H9 (cell line): ENCODE results near the gene SFMBT1. TPM values are rescaled to one million over a fixed set of nuclear protein-coding genes. Genes with fewer than 3 reads are reported as not detected.
A peak's percentile ranks its signal among the peaks of the same experiment; 100 is the strongest.
"Not testable (repeated sequence)": the region's sequence is repeated elsewhere in the genome, so short reads cannot be mapped to it uniquely, and the experiment has no call there.

Experiments
- DNase-seq: peaks from one replicate; pipeline ENCODE4 v3.0.0-alpha.2; 2017
- H2AFZ ChIP-seq: one replicate; pipeline ENCODE4 v1.6.1; 2013; ENCODE audit warnings: mild to moderate bottlenecking, low read length, control low read depth, moderate library complexity
- H2AK5ac ChIP-seq: 2 replicates; pipeline ENCODE4 v1.6.1; 2013; ENCODE audit warnings: low read length, control low read depth, mixed read lengths; ENCODE audit not compliant: insufficient read length
- H2BK120ac ChIP-seq: one replicate; pipeline ENCODE4 v1.6.1; 2013; ENCODE audit warnings: low read depth, mild to moderate bottlenecking, low read length, control low read depth, inconsistent platforms; ENCODE audit not compliant: poor library complexity, severe bottlenecking
- H2BK12ac ChIP-seq: 2 replicates; pipeline ENCODE4 v1.6.1; 2013; ENCODE audit warnings: low read length, control low read depth, mixed read lengths, low read depth; ENCODE audit not compliant: insufficient read length
- H2BK15ac ChIP-seq: 2 replicates; pipeline ENCODE4 v1.6.1; 2013; ENCODE audit warnings: low read depth, low read length, control low read depth
- H2BK20ac ChIP-seq: one replicate; pipeline ENCODE4 v1.6.1; 2013; ENCODE audit warnings: low read depth, mild to moderate bottlenecking, low read length, control low read depth, inconsistent platforms; ENCODE audit not compliant: poor library complexity, severe bottlenecking
- H2BK5ac ChIP-seq: 2 replicates; pipeline ENCODE4 v1.6.1; 2013; ENCODE audit warnings: low read length, control low read depth, mixed read lengths; ENCODE audit not compliant: insufficient read length
- H3K14ac ChIP-seq: 2 replicates; pipeline ENCODE4 v1.6.1; 2013; ENCODE audit warnings: low read length, control low read depth; ENCODE audit not compliant: insufficient read depth
- H3K18ac ChIP-seq: 2 replicates; pipeline ENCODE4 v1.6.1; 2013; ENCODE audit warnings: low read depth, mild to moderate bottlenecking, mixed read lengths, low read length, control low read depth; ENCODE audit not compliant: insufficient read length
- H3K23ac ChIP-seq: 2 replicates; pipeline ENCODE4 v1.6.1; 2013; ENCODE audit warnings: low read length, control low read depth, mixed read lengths, low read depth; ENCODE audit not compliant: insufficient read length
- H3K23me2 ChIP-seq: 2 replicates; pipeline ENCODE4 v1.6.1; 2013; ENCODE audit warnings: low read depth, mild to moderate bottlenecking, mixed read lengths, low read length, control low read depth; ENCODE audit not compliant: insufficient read length, poor library complexity, severe bottlenecking
- H3K27ac ChIP-seq: 2 replicates; pipeline ENCODE4 v1.5.1; 2013; ENCODE audit warnings: low read length, control low read depth, mixed read lengths, low read depth; ENCODE audit not compliant: insufficient read length
- H3K27me3 ChIP-seq: 2 replicates; pipeline ENCODE4 v1.6.1; 2013; ENCODE audit warnings: low read length, control low read depth, inconsistent platforms; ENCODE audit not compliant: insufficient read depth
- H3K4ac ChIP-seq: 2 replicates; pipeline ENCODE4 v1.6.1; 2013; ENCODE audit warnings: low read depth, mild to moderate bottlenecking, control low read depth, inconsistent platforms, low read length, moderate library complexity
- H3K4me1 ChIP-seq: 2 replicates; pipeline ENCODE4 v1.6.1; 2013; ENCODE audit warnings: low read length, control low read depth, inconsistent platforms; ENCODE audit not compliant: insufficient read depth
- H3K4me2 ChIP-seq: 2 replicates; pipeline ENCODE4 v1.6.1; 2013; ENCODE audit warnings: low read length, control low read depth, mixed read lengths; ENCODE audit not compliant: insufficient read length, insufficient read depth
- H3K56ac ChIP-seq: 2 replicates; pipeline ENCODE4 v1.6.1; 2013; ENCODE audit warnings: low read depth, mild to moderate bottlenecking, mixed read lengths, low read length, control low read depth; ENCODE audit not compliant: insufficient read length
- H3K79me1 ChIP-seq: 2 replicates; pipeline ENCODE4 v1.6.1; 2013; ENCODE audit warnings: low read depth, mild to moderate bottlenecking, moderate library complexity, low read length, control low read depth, inconsistent platforms; ENCODE audit not compliant: insufficient read depth, poor library complexity, severe bottlenecking
- H3K79me2 ChIP-seq: 2 replicates; pipeline ENCODE4 v1.6.1; 2013; ENCODE audit warnings: low read length, control low read depth, inconsistent platforms; ENCODE audit not compliant: insufficient read depth
- H3K9ac ChIP-seq: 2 replicates; pipeline ENCODE4 v1.6.1; 2013; ENCODE audit warnings: low read length, control low read depth, mixed read lengths; ENCODE audit not compliant: insufficient read length; ENCODE audit errors: extremely low read depth
- H3K9me3 ChIP-seq: one replicate; pipeline ENCODE4 v1.6.1; 2013; ENCODE audit warnings: low read depth, low read length, inconsistent platforms; ENCODE audit not compliant: control insufficient read depth
- H3T11ph ChIP-seq: one replicate; pipeline ENCODE4 v1.6.1; 2013; ENCODE audit warnings: mild to moderate bottlenecking, low read length, control low read depth, inconsistent platforms
- H4K20me1 ChIP-seq: one replicate; pipeline ENCODE4 v1.6.1; 2013; ENCODE audit not compliant: control insufficient read depth, insufficient read length, insufficient read depth
- H4K5ac ChIP-seq: 2 replicates; pipeline ENCODE4 v1.6.1; 2013; ENCODE audit warnings: low read depth, mild to moderate bottlenecking, mixed read lengths, low read length, control low read depth; ENCODE audit not compliant: insufficient read length
- H4K8ac ChIP-seq: replicated peaks from 2 replicates; pipeline ENCODE4 v1.6.1; 2013; ENCODE audit warnings: low read length, control low read depth, mixed read lengths, low read depth; ENCODE audit not compliant: insufficient read length
- H4K91ac ChIP-seq: 2 replicates; pipeline ENCODE4 v1.6.1; 2013; ENCODE audit warnings: low read depth, mild to moderate bottlenecking, moderate library complexity, mixed read lengths, low read length, control low read depth; ENCODE audit not compliant: insufficient read length
- H3K27ac Mint-ChIP-seq, 3 experiments: 2 replicates in 2 of 3; 3 replicates in 1 of 3; pipeline ENCODE4 v1.8.0; 2020 to 2021; ENCODE audit warnings: mixed read lengths in 3 of 3, mild to moderate bottlenecking in 1 of 3, moderate library complexity in 1 of 3
- H3K27me3 Mint-ChIP-seq: 2 replicates; pipeline ENCODE4 v1.8.0; 2021; ENCODE audit warnings: low read depth, mild to moderate bottlenecking, moderate library complexity, mixed read lengths
- H3K36me3 Mint-ChIP-seq, 3 experiments: 2 replicates in 2 of 3; 3 replicates in 1 of 3; pipeline ENCODE4 v1.8.0; 2020 to 2021; ENCODE audit warnings: low read depth in 3 of 3, mixed read lengths in 3 of 3; ENCODE audit not compliant: insufficient read depth in 1 of 3
- H3K4me1 Mint-ChIP-seq, 2 experiments: 2 replicates each; pipeline ENCODE4 v1.8.0; 2020; ENCODE audit warnings: mixed read lengths in 2 of 2
- H3K4me3 Mint-ChIP-seq, 2 experiments: 2 replicates in 1 of 2; 3 replicates in 1 of 2; pipeline ENCODE4 v1.8.0; 2020 to 2021; ENCODE audit warnings: mild to moderate bottlenecking in 2 of 2, mixed read lengths in 2 of 2, moderate library complexity in 1 of 2
- H3K9me3 Mint-ChIP-seq, 2 experiments: 2 replicates in 1 of 2; 3 replicates in 1 of 2; pipeline ENCODE4 v1.8.0; 2020; ENCODE audit warnings: mild to moderate bottlenecking in 2 of 2, mixed read lengths in 2 of 2, moderate library complexity in 1 of 2
- WGBS: extraction: QIAGEN DNeasy Blood & Tissue Kit; methylation state at CpG from one replicate; pipeline ENCODE4 v1.1.7; 2013; ENCODE audit warnings: missing lambda C conversion rate, low lambda C conversion rate, mixed read lengths; ENCODE audit not compliant: insufficient read length; ENCODE audit errors: extremely low coverage; 5-methylcytosine and 5-hydroxymethylcytosine counted together
- total RNA-seq: library from RNA; stranded (reverse); gene quantifications from 2 replicates; pipeline ENCODE4 v1.2.1, GENCODE V29; 2021
- TF ChIP-seq, protein P1 (sequence below): fragments of 200-600 bp; sonication (generic); conservative IDR thresholded peaks from 3 replicates; pipeline ENCODE4 v1.8.0; 2021; ENCODE audit warnings: antibody characterized with exemption, mild to moderate bottlenecking

The SFMBT1 gene
- total RNA-seq, 1 experiment from 2014 or later = 15.3 TPM

DNA sequence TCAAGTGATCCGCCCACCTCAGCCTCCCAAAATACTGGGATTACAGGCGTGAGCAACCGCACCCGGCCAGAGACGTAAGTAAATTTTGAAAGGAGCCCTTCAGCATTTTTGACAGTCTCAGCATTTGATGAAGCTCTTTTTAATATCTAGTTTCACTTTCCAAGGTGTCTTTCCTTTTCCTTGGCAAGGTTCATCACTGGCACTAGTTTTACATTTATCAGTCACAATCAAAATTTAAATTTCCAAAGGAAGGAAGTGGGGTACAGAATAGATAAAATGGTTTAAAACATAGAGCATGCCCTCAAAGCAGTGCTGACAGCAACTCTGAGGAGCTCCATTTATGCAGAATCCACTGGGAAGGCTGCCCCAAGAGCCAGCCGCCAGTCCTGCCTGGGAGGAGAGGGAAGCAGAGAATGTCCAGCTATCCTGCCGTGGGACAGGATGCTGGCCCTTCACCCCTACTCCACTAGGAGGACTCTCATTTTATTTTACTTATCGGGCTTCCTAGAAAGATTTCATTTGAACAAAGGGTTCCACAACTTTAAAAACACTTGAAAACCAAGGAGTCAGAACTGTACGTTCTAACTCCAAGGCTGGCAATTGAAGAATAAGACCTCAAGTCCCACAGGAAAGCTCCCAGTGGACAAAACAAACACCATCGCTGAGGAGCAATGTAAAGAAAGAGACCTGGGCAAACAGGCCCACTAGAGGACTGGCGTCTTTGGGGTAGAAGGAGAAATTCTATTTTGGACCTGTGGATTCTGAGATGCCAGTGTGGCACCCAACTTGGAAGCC, 9.9 kb downstream of the SFMBT1 start:
- Histone ChIP-seq H3K56ac (no peak overlapping the region), H2BK5ac (no peak overlapping the region), H2BK120ac (no peak overlapping the region), H3K4me2 (no peak overlapping the region), H3T11ph (no peak overlapping the region), H3K14ac (no peak overlapping the region), H3K4ac (no peak overlapping the region), H3K23me2 (no peaks in the 10 kb centered on the region), H4K5ac (no peak overlapping the region), H3K27ac (no peak overlapping the region), H3K4me1 (no peaks in the 10 kb centered on the region; the same call in 1 of the 2 replicates), H2BK15ac (no peak overlapping the region), H2AFZ (no peak overlapping the region), H3K9ac (no peak overlapping the region), H3K79me2 (no peaks in the 10 kb centered on the region), H4K8ac (no peak overlapping the region), H3K23ac (no peak overlapping the region), H4K91ac (no peak overlapping the region), H3K9me3 (no peaks in the 10 kb centered on the region), H3K18ac (no peak overlapping the region), H3K27me3 (no peaks in the 10 kb centered on the region), H4K20me1 (no peaks in the 10 kb centered on the region), H3K79me1 (peaks cover 6% of the 10 kb centered on the region), H2BK20ac (no peak overlapping the region), H2AK5ac (no peak overlapping the region), H2BK12ac (no peak overlapping the region)
- Mint-ChIP-seq H3K4me1 (peaks cover 17 to 21% of the 10 kb centered on the region in 2 experiments), H3K27ac (peak overlapping the region in 1 of 3 experiments; percentile 32; a peak in 3 of 7 replicates), H3K9me3 (no peaks in the 10 kb centered on the region), H3K36me3 (no peaks in the 10 kb centered on the region), H3K4me3 (no peak overlapping the region), H3K27me3 (no peaks in the 10 kb centered on the region)
- WGBS = no CpG with 5 or more reads among the region's 11 CpGs
- TF ChIP-seq, protein P1, sequence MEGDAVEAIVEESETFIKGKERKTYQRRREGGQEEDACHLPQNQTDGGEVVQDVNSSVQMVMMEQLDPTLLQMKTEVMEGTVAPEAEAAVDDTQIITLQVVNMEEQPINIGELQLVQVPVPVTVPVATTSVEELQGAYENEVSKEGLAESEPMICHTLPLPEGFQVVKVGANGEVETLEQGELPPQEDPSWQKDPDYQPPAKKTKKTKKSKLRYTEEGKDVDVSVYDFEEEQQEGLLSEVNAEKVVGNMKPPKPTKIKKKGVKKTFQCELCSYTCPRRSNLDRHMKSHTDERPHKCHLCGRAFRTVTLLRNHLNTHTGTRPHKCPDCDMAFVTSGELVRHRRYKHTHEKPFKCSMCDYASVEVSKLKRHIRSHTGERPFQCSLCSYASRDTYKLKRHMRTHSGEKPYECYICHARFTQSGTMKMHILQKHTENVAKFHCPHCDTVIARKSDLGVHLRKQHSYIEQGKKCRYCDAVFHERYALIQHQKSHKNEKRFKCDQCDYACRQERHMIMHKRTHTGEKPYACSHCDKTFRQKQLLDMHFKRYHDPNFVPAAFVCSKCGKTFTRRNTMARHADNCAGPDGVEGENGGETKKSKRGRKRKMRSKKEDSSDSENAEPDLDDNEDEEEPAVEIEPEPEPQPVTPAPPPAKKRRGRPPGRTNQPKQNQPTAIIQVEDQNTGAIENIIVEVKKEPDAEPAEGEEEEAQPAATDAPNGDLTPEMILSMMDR = peak; percentile 5; the same call in 2 of the 3 replicates
- no peak for DNase-seq

DNA sequence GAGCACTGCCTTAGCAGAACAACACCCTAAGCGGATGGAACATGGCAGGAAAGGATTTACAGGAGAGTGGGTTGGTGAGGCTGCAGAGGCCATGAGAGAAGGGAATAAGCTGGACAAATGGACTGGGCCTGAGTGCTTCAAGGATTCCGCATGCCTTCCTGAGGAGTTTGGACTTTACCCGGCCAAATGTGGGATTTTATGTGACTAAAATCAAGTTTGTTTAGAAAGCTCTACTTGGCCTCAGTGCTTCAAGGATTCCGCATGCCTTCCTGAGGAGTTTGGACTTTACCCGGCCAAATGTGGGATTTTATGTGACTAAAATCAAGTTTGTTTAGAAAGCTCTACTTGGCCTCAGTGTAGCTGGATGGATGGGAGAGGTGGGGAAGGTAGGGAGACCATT, 10.9 kb downstream of the SFMBT1 start:
- H3K4me3 Mint-ChIP-seq, H3K18ac ChIP-seq, H4K91ac ChIP-seq: not testable (repeated sequence)

More for the DNA sequence above, 10.9 kb downstream of the SFMBT1 start:
- not testable (repeated sequence) for H2BK12ac ChIP-seq, H3K27me3 ChIP-seq, H2AFZ ChIP-seq, DNase-seq, H3K27ac ChIP-seq, H3K23ac ChIP-seq, H3K27me3 Mint-ChIP-seq, H3K4me2 ChIP-seq, H3K9ac ChIP-seq, H3K9me3 ChIP-seq, H2BK5ac ChIP-seq, H3K9me3 Mint-ChIP-seq, H3K27ac Mint-ChIP-seq, H3K14ac ChIP-seq, H3T11ph ChIP-seq, H3K36me3 Mint-ChIP-seq, H2AK5ac ChIP-seq, H3K4me1 ChIP-seq, H3K4ac ChIP-seq, H3K79me2 ChIP-seq, H4K20me1 ChIP-seq, H2BK120ac ChIP-seq, H2BK15ac ChIP-seq, H4K8ac ChIP-seq, H3K79me1 ChIP-seq, H3K56ac ChIP-seq, H2BK20ac ChIP-seq, H4K5ac ChIP-seq, H3K23me2 ChIP-seq
- no CpG with 5 or more reads among the region's 5 CpGs for WGBS
- peaks cover 27 to 31% of the 10 kb centered on the region in 2 experiments for H3K4me1 Mint-ChIP-seq
